HG02610 (cell line): ENCODE results near the gene SCGB1D2.
"Not testable (repeated sequence)": the region's sequence is repeated elsewhere in the genome, so short reads cannot be mapped to it uniquely, and the experiment has no call there.

ENCODE experiments used
- ATAC-seq: cut with Tn5 transposase; IDR thresholded peaks from one replicate; pipeline ENCODE4 v1.9.1; 2021; ENCODE audit warnings: mild to moderate bottlenecking, moderate library complexity; ENCODE audit not compliant: unreplicated experiment

SCGB1D2 gene

GRCh38 chr11:62242021-62242420 is at the start of gene SCGB1D2:
Gene SCGB1D2, plus strand, starts transcription at chr11:62242239. Its CDS starts 69 bp downstream, at chr11:62242308.
- no peak for ATAC-seq

- ATAC-seq: no peak
Measured at GRCh38 chr11:62193952-62194351, 48.1 kb upstream of the SCGB1D2 start.

- not testable (repeated sequence) for ATAC-seq
Measured at GRCh38 chr11:62195010-62195409, 47.0 kb upstream of the SCGB1D2 start.

- ATAC-seq: no peak
Measured at GRCh38 chr11:62195945-62196344, 46.1 kb upstream of the SCGB1D2 start.

- ATAC-seq: not testable (repeated sequence)
Measured at GRCh38 chr11:62197400-62197799, 44.6 kb upstream of the SCGB1D2 start.

GRCh38 chr11:62201376-62201775 is 40.7 kb upstream of the SCGB1D2 start:
- ATAC-seq: no peak

- no peak for ATAC-seq
Measured at GRCh38 chr11:62202910-62203309, 39.1 kb upstream of the SCGB1D2 start.

- no peak for ATAC-seq
Measured at GRCh38 chr11:62204430-62204829, 37.6 kb upstream of the SCGB1D2 start.

GRCh38 chr11:62205441-62205840 is 36.6 kb upstream of the SCGB1D2 start:
- no peak for ATAC-seq

GRCh38 chr11:62206276-62207066 is 35.6 kb upstream of the SCGB1D2 start:
- not testable (repeated sequence) for ATAC-seq

- no peak for ATAC-seq
Measured at GRCh38 chr11:62208785-62209144, 33.3 kb upstream of the SCGB1D2 start.

- no peak for ATAC-seq
Measured at GRCh38 chr11:62217191-62217748, 24.8 kb upstream of the SCGB1D2 start.

GRCh38 chr11:62221498-62221897 is 20.5 kb upstream of the SCGB1D2 start:
- ATAC-seq: no peak

GRCh38 chr11:62223095-62223494 is 18.9 kb upstream of the SCGB1D2 start:
- ATAC-seq: no peak

- ATAC-seq: no peak
Measured at GRCh38 chr11:62233730-62234129, 8.3 kb upstream of the SCGB1D2 start.

GRCh38 chr11:62236187-62236586 is 5.9 kb upstream of the SCGB1D2 start:
- ATAC-seq: no peak

- ATAC-seq: no peak
Measured at GRCh38 chr11:62237499-62237898, 4.5 kb upstream of the SCGB1D2 start.

- ATAC-seq: no peak
Measured at GRCh38 chr11:62238151-62238550, 3.9 kb upstream of the SCGB1D2 start.

GRCh38 chr11:62241095-62241494 is 944 bp upstream of the SCGB1D2 start:
- ATAC-seq: no peak

- no peak for ATAC-seq
Measured at GRCh38 chr11:62245271-62245753, 3.3 kb downstream of the SCGB1D2 start.

- no peak for ATAC-seq
Measured at GRCh38 chr11:62251698-62252097, 9.7 kb downstream of the SCGB1D2 start.

GRCh38 chr11:62253999-62254542 is 12.0 kb downstream of the SCGB1D2 start:
- no peak for ATAC-seq
